GM19395 (cell line): ENCODE data around the gene PDZRN3.
"Not testable (repeated sequence)": the region's sequence is repeated elsewhere in the genome, so short reads cannot be mapped to it uniquely, and the experiment has no call there.

Experiments used
- ATAC-seq: cut with Tn5 transposase; IDR thresholded peaks from one replicate; pipeline ENCODE4 v1.9.1; 2021; ENCODE audit warnings: mild to moderate bottlenecking, moderate library complexity; ENCODE audit not compliant: unreplicated experiment

The PDZRN3 gene

DNA sequence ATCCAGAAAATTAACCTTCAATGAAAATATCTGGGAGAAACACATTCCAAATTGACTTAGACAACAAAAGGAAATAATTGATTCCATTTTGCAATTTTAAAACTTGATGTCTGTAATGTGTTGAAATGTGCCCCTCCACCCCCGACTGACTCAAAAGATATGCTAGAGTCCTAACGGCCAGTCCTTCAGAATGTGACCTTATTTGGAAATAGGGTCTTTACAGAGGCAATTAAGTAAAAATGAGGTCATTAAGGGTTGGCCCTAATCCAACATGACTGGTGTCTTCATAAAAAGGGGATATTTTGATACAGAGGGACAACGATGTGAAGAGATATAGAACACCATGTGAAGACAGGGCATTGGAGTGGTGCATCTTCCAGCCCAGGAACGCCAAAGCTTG is 153.9 kb downstream of the PDZRN3 start:
- ATAC-seq, result no peak

- ATAC-seq, result no peak
Observed at GRCh38 chr3:73469331-73469730, 155.4 kb downstream of the PDZRN3 start.

GRCh38 chr3:73467211-73467610 is 157.5 kb downstream of the PDZRN3 start:
- ATAC-seq, result no peak

DNA sequence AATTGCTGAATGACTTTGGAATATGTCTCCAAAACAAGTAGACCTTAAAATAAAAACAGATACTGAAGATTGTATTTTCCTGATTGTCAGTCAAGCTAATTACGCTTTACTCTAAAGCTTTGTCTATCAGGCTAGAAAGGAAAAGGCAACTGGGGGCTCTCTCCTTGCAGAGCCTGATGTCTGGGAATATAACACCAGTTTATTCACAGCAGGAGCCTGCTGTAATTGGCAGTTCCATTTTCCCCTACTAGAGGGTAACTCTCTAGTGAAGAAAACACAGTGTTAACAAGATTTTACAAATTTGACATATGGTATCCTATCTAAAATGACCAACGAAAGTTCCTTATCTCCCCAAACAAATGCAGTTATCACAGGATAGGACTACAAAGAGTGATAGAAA is 158.8 kb downstream of the PDZRN3 start:
- no peak for ATAC-seq

DNA sequence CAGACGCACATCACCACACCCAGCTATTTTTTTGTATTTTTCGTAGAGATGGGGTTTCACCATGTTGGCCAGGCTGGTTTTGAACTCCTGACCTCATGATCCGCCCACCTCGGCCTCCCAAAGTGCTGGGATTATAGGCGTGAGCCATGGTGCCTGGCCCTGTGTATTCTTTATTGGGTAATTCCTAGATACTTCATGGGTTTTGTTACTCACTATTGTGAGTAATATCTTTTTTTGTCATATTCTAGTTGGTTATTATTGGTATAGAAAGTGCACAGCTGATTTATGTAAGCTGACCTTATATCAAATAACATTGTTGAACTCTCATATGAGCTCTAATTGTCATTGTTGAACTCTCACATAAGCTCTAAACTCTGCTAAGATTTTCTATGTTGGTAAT is 160.6 kb downstream of the PDZRN3 start:
- ATAC-seq, result not testable (repeated sequence)

- no peak for ATAC-seq
Observed at GRCh38 chr3:73461547-73461946, 163.2 kb downstream of the PDZRN3 start.

- ATAC-seq, result no peak
Observed at GRCh38 chr3:73459711-73460110, 165.0 kb downstream of the PDZRN3 start.

- no peak for ATAC-seq
Observed at GRCh38 chr3:73453666-73454065, 171.1 kb downstream of the PDZRN3 start.

DNA sequence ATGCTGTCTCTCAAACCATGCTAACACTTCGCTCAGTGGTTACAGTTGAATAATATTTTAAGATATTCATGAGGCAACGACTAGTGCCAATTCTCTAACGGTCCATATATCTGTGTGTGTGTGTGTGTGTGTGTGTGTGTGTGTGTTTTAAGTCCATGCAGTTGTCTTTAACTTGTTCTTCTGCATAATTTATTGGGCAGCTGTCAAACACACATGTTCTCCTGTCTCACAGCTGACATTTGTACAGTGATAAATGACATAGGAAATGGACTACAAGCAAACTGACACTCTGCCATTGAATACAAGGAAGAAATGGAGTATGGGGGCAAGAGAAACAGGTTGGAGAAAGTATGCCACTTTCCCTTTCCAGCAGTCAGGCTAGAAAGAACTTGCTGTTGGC is 172.0 kb downstream of the PDZRN3 start:
- no peak for ATAC-seq

DNA sequence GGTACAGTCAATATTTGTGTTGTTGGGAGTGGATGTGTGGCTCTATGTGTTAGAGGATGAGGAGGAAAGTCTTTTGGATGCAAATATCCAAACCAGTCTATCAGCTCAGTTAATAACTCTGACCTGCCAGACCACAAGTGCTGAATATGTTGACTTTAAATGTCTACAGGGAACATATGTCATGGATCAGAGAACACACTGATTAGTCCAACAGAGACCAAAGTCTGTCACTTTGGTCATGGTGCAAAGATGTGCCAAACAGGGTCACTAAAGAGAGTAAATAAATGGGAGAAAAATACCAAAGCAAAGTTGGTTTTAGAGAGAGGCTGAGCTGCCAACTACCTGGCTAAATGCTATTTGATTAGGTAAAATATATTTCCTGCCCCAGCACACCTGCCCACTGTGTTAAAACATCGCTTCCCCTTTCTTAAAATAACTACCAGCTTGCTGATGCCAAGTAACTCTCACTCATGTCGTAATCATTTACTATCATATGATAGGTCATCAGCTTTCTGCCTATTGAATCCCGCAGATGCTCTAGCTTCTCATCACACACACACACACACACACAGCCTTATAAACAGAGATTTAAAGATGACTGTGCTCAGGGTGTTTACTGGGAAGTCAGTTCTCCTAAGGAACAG is 173.3 kb downstream of the PDZRN3 start:
- ATAC-seq, result peak; percentile 31

DNA sequence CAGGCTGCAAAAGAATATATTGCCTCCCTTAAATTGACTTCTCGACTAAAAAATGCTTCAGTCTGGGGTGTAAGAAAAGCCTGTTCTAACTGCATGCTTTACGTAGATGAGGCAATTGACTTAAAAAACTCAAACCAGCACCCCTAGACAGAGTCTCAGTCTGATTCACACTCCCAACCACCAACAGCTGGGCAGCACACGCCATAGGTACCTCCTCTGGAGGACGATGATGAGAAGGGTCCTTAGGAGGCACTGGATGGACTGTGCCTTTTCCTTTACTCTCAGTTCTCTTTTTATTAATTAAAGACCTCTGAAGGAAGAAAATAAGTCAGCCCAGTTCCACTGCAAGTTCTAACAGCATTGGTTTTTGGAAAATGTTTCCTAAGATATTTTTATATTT is 175.0 kb downstream of the PDZRN3 start:
- ATAC-seq, result peak; percentile 42

DNA sequence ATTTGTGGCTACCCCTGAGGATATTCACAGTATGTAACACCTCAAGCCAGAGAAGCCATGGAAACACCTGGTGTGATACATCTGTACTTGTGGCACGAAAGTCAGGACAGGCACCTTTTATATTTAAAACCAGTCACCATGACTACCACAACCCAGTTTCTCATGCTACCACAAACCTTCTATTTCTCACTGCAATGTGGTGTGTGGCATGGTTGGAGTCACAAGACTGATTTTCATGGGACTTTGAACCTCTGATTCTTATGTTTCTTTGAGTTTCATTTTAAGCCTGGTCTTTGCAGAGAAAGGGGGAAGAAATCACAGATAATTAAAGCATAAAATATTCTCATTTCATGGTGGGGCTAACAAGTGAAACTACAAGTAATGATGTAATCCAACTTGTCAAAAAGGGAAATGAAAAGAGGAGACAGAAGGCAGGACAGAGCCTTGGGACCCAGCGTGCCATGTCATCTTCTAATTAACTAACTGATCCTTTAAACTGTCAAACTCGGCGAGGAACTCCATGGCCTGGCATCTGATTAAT is 175.9 kb downstream of the PDZRN3 start:
- peak; percentile 88 for ATAC-seq

GRCh38 chr3:73448041-73448440 is 176.7 kb downstream of the PDZRN3 start:
- peak; percentile 1 for ATAC-seq

GRCh38 chr3:73447111-73447510 is 177.6 kb downstream of the PDZRN3 start:
- no peak for ATAC-seq

DNA sequence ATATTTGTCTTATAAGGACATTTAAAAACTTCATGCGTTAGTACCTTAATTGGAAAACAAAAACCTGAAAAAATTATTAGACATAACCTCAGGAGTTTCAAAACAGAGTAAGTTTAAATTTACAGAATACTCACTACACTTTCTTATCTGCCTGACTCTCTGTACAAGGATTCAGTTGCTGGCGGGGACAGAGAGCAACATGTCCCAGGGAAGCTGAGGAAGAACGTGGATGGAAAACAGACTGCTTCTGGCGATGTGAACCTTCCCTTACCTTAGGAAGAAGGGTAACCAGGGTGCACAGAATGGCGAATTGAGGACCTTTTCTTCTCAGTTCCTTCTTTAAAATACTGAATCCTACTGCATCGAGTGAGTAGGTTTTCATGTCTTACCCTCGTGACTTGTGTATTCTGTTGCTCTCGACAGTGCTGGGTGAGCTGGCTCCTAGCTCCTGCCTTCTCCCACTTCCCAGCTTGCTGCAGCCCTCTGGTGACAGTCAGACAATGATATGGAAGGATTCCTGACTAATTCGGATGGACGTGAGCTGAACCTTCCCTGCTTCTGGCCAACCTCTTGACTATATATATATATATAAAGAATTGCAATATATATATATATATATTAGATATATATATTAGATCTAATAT is 178.2 kb downstream of the PDZRN3 start:
- no peak for ATAC-seq

DNA sequence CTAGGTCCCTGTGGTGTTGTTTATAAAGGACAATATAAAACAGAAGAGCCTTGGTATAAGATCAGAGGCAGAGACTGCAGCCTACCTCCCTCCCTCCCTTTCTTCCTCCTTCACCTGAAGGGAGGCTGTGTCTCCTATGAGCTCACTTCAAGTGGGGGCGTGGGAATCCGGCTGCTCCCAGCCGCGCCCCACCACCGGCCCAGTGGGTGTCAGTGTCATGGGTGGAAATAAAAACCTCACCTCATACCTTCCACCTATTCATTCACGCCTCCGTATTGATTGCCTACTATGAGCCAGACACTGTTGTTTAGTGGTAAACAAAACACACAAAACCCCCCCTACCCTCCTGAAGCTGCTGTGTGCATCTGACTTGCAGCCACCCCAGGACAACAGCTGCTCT is 181.9 kb downstream of the PDZRN3 start:
- no peak for ATAC-seq

- no peak for ATAC-seq
Observed at GRCh38 chr3:73442152-73442551, 182.6 kb downstream of the PDZRN3 start.

- ATAC-seq, result no peak
Observed at GRCh38 chr3:73437828-73438227, 186.9 kb downstream of the PDZRN3 start.

DNA sequence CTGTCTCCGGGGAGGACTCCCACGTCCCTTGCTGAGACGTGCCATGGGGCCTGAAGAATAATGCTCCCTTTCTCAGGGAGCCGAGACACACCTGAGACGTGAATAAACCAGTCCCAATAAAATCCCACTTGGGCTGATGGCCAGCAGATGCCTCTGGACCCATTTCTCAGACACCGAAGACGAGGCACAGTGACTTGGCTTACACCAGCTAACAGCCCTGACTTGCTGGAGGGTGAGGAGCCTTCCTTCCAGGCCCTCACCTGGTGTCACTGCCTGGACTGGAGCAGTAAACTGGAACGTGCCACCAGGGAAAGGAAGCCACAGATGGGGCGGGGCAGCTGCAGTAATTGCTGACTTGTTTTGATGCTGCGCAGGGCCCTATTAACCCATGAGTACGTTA is 189.7 kb downstream of the PDZRN3 start:
- ATAC-seq, result no peak

- ATAC-seq, result no peak
Observed at GRCh38 chr3:73433687-73434086, 191.1 kb downstream of the PDZRN3 start.

DNA sequence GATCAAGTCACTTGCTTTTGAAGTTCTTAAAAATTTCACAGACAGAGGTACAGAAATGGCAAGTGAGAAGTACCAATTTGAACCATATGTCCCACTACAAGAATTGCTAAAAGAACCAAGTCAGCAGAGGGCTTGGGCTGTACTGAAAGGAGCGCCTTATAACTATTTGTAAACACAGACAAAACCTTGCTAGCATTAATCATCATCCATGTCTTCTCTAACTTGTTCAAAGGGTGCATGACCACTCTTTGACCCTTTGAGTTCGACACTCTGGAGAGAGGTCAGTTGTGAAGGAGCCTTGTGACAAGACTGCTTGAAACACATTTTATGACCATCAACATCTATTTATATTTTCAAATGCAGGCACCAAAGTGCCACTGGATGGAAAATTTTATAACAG is 191.7 kb downstream of the PDZRN3 start:
- ATAC-seq, result no peak

- ATAC-seq, result no peak
Observed at GRCh38 chr3:73432706-73433032, 192.1 kb downstream of the PDZRN3 start.
